HG03439 (cell line): ENCODE data around the gene TRIM8.

ENCODE experiments used
- ATAC-seq: cut with Tn5 transposase; IDR thresholded peaks from one replicate; pipeline ENCODE4 v1.9.1; 2021; ENCODE audit warnings: mild to moderate bottlenecking, moderate library complexity; ENCODE audit not compliant: unreplicated experiment

Gene TRIM8

DNA sequence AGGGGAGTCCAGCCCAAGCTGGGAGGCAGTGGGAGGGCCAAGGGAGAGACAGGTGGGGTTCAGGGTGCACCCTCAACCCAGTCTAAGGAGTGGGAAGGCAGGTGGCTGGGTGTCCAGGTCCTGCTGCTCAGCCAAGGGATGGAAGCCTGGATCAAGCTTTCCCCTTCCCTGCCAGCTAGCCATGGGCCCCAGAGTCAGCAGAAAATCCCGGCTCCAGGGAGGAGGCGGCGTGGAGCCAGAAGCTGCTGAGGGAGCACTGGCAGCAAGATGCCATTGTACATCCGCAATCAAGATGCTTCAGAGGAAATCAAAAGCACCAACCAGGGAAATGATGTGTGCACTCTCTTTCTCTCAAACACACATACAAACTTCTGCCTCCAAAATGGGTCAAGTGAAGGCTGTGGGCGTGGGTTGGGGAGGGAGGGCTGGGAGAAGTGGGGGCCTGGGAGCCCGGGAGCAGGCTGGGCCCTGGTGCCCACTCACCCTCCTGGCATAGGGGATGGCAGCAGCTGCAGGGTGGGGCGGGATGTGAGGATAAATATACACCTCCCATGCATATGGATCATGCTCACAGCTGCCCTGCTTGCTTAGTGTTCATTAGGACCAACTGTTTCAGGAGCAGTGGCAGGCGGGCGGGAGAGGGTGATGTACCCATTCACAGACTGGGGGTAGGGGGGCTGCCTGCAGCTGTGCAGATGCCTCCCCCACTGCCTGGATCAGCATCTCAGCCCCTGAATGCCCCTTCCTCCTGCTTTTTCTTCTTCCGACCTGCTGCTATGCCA, 24.2 kb downstream of the TRIM8 start:
- no peak for ATAC-seq

DNA sequence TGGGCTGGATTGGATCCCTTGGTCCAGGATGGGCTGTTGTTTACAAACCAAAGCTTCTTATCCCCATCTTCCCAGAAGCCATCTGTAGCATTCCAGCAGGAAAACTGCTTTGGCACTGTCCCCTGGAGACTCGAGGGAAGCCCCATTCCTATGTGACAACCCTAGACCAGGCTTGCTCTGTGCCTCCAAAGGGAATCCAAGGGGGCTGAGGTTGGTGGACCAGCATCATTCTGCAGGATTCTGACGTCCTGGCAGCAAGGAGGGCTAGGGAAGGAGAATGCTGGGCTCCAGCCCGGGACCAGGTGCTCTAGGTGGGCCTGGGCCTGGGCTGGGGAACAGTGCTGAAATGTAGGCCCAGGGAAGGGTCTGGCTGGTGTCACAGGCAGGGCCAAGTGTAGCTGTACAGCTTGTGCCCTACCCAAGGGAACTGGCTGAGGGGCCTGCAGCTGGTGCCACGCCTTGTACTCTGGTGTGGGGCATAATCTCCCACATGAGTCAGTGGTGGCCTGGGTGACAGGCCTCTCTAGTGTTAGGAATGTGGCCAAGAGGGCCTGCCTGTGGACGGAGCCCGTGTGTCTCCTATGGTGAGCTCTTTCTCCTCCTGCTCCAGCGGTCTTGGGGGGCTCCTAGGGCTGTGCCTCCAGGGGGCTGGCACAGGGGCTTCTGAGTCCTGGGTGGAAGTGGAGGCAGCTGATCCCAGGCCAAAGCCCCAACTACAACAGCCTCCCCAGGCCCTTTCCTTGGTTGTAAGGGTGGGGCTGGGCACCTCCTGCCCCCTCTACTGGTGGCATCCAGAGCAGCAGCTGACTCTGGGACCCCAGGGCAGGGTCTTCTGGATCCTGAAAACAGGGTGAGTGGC, 25.2 kb downstream of the TRIM8 start:
- ATAC-seq: no peak

DNA sequence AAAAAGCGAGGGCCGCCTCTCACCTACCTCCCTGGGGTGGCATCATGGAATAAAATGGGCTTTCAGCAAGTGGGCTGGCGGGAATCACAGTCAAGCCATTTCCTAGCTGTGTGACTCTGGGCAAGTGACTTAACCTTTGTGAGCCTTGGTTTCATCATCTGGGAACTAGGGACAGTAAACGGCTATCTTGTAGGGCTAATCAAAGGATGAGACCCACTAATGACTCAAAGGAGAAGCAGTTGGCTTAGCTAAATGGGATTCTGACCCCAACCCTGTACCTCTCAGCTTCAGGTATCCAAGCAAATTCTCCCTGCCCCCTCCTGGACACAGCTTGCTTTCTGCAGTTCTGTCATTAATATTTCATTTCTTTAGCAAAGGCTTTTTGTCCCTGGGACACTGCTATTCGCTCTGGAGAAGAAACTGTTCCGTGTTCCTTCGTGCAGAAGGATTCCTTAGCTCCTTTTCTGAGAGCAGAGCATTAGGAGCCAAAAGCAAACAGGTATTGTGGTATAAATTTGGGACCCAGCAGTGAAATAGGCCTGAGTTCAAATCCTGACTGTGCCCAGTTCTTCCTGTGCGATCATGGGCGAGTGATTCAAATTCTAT, 25.9 kb downstream of the TRIM8 start:
- no peak for ATAC-seq

DNA sequence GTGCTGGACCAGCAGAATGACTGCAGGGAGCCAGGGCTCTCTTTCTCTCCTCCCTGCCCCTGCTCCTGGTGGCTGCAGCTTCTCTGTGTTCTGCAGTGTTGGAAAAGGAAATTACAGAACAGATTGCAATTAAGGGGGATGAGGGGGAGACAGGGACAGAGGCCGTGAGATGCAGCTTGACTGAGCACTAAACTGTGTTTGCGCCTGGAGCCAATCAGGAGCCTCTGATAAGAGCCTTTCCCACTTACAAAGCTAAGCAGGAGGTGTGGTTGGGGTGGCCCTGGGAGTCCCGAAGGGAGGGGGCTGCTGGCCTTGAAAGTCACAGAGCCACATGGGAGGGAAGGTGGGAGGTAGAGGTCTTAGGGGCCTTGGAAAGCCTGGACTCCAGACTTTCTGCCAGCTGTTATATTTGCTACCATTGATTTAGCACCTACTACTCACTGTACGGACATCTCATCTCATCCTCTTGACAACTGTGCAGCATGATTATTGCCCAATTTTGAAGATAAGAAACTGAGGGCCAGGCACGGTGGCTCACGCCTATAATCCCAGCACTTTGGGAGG, 26.7 kb downstream of the TRIM8 start:
- ATAC-seq: no peak

DNA sequence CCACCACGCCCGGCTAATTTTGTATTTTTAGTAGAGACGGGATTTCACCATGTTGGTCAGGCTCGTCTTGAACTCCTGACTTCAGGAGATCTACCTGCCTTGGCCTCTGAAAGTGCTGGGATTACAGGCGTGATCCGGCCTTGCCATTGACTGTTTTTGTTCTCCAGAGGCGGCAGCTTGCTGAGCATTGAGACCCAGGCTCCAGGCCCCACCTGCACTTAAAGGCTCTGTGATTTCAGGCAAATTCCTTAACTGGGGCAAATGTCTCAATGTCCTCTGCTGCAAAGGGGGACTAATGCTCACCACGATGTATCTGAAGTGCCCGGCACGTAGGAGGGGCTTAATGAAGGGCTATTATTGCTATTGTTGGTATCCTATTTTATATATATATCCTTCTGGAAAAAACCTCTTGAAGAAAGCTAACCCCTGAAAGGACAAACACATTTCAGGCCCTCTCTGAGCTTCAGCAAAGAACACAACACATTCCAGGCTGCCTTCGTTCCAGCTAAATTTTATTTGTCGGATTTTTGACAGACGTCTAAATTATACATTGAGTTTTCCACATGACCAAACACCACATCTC, 29.0 kb downstream of the TRIM8 start:
- ATAC-seq: no peak

DNA sequence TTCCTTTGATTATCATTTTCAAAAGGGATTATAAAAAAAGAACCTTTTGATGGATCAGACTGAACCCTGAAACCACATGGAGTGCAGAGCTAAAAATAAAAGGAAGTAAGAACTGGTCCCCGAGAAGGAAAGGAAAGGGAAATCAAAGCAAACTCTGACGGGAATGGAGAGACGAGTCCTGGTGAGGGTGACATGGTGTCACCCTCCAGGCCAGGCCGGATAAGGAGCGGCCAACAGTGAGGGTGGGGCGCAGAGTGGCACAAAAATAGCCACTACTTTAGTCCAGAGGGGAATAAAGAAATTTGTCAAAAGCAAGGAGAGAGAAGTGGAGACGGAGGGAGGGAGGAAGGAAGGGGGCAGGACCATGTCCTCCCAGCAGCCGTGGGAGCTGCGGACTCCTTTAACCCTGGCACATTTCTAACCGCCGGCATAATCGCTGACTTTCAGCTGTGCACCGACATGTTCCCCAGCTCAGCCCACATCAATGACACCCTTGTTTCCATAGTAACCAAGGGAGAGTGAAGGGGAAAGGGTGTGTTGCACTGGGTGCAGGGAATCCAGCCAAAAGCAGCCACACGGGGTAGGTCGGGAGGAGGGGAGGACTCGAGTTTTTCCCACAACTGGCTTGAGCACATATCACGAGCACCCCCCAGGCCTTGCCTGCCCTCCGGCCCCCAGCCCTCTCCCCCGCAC, 29.7 kb downstream of the TRIM8 start:
- no peak for ATAC-seq

DNA sequence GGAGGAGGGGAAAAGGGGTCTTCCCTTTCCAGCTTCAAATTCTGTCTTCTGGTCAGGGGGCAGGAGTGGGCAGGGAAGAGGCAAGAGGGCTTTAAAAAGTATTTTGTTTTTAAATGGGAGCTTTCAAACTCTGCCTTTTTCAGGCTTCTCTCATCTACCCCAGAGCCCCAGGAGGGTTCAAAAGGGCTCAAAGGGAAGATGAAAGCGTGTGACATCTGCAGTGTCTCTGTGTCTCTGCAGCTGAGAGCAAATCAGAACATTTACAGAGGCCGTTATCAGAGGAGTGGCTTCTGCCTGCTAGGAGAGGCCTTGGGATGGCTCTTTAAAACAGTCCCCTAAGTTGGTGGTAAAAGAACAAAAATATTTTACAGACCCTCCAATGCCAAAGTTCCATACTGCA, 30.3 kb downstream of the TRIM8 start:
- ATAC-seq: no peak

DNA sequence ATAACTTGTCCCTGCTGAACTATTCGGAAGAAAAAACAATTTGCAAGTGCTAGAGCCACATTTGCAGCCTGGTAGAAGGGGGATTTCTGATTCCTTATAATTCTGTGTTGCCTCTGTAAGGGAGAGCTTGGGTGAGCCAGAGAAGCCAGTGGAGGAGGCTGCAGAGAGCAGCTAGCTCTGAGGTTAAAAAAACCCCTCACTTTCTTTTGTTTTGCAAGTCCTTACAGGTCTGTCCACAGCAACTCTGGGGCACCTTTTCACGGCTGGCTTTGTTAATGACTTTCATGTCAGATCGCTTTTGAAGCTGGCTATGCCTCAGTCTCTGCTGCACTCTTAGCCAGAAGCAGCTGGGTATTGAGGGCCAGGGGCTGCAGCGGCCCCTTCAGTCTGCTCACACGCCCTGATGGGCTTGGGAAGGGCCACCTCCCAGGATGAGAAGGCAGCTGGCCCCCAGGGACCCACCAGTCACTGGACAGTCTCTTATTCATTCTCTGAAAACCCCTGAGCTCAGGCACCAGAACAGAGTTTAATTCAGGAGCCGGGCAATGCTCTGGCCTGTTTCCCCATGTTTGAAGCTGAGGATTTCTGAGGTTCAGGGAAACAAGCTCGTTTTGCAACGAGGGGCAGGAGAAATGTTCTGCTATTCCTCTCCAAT, 30.9 kb downstream of the TRIM8 start:
- no peak for ATAC-seq

DNA sequence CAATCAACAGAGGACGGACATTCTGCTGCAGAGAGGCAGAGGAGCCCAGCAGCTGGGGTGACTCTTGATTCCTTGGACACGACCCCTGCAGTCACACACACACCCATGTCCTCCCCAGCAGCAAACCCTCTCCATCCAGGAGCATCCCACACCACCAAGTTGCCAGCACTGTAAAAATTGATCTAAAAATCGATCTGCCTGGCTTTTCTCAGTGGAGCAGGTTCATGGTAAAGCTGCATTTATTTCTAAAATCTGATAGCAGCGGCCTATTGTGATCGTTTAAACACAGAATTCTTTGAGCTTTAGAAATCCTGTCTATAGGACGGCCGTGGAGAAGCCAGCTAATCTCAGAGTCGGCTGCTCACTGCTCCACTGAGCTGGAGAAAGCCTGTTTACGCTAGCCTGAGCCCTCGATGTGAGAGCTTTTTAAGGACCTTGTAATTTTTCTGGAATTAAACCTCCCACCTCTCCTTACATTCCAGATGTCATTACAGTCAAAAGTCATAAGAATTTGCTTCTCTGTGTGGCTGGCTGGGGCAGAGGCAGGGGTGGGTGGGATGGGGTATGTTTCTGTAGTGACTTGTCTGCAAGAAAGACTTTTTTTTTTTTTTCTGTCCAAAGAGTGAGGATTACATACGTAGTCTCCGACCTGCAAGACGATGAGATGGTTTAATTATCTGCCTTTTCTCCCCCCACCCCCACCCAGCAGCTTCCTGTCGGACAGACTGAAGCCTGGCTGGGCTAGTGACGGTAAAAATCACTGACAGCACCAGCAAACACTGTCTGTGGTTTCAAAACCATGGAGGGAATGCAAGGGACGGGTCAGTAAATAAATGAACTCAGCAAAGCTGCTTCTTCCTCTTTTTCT, 31.6 kb downstream of the TRIM8 start:
- ATAC-seq: no peak

DNA sequence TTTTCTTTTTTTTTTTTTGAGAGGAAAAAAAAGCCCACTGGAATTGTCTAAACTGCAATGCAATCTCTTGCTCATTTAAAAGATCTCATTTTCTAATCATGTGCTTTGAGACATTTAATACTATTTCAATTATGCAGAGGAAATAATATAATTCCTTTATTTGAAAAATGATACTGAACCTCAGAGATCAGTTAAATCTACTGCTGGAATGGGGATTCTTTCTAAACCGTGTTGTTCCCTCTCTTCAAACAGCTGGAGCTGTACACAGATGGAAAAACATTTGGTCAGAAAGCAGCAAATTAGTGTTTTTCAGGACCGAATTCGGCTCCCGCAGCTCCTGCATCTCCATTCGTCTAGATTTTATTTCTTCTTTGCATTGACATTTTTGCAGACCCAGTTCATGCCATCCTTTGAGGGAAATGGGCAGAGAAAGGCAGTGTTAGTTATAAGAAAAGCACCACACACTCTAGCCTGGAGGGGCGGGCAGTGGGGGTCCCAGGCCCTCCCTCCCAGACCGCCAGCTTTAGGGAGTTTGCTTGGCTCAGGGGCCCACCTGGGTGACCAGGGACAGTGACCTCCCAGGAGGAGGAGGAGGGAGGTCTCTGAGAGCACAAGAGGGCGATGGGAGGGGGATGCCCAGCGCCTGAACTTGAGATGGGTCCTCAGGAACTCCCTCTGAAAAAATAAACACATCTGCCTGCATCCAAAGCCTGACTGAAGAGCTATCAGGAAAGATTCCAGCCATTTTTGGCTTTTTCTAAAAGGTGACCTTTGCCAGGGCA, 32.4 kb downstream of the TRIM8 start:
- no peak for ATAC-seq

DNA sequence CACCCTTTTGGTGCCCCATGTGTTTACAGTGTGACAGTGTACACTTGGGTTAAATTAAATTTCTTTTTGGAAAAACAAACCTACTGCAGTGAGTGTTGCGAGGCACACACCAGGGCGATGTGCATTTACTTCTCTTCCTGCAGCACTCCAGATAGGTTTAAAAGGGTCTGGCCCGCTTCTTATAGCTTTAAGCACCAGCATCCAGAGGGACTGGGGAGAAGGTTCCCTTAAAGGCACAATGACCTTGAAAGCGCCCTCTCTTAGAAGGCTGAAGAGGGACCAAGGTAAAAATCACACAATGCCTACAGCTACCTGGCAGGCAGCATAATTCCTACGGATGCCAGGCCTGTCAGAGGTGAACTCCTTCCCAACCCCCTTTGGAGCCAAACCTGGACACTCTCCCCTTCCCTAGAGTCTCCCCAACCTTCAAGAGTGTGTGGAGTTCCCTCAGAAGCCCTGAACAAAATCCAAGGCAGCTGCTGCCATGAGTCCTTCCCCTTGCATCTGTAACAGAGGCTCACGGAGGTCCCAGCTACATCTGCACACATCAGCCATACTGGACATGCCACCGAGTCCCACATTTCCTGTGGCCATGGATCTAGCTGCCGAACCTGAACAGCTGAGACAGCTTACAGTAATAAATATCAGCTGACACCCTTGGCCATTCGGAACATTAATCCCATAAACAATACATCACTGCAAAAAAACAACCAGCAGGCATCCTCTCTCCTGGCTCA, 33.2 kb downstream of the TRIM8 start:
- ATAC-seq: no peak

DNA sequence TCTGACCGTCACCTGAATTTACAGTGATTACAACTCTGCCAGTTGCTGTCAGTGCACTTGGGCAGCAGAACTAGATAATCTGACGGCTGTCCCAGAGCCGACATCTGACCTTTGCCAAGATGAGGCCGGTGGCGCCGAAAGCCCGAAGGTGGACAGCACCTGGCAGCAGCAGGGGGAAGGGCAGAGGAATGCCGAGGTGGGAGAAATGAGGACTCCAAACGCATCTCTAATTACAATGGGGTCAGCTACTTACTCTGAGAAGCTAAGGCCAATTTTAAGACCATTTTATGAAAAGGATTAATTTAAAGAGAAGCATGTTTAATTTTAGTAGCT, 33.8 kb downstream of the TRIM8 start:
- ATAC-seq: no peak

DNA sequence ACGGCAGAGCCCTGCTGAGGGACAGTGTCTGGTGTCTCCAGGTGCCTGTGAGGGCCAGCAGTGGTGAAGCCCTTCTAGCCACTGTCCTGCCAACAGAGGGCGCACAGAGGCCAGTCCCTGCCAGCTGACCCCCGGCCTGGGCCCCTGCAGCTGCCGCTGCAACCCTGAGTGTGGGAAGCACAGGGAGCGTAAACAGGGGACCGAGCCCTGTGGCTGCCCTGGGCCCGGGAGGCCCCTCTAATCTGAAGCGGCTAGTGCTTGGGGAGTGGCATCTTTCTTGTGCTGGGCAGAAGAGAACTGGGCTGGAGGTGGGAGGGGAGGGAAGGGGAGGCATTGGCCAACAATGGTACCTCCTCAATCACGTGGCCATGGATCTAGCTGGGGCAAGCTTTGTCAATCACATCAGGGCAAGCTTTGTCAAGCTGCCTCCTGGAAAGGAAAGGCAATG, 34.6 kb downstream of the TRIM8 start:
- no peak for ATAC-seq

DNA sequence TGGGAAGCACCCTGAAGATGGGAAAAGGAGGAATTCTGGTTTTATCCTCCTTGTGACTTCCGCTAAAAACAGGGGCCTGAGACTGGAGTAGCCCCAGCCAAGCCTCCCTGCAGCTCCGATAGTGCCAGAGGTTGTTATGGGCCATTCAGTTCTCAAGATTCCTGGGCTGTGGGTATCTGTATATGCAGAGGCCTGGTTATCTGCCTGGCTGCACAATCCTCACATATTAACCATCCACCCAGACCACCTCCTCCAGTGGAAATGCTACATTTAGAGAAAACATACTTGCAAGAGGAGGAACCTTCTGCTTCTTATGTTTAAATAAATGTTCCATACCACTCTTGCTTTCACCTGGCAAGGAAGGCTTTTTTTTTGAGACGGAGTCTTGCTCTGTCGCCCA, 35.3 kb downstream of the TRIM8 start:
- no peak for ATAC-seq

DNA sequence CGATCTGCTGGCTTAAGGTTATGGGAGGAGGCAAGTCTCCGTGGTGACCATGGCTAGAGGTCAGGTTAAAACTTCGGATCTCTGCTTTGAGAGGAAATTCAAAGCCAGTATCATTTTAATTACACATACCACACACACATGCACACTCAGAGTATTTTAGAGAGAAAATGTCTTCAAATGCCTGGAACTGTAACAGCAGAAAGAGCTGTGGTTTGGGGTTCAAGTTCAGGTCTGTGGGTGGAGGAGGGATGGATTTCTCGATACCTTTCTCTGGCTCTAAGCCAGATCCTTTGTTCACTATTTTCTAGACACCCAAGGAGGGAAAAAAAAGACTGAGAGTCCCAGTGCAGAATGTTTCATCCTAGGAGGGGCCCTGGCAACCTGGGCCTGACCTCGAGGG, 37.4 kb downstream of the TRIM8 start:
- ATAC-seq: no peak

DNA sequence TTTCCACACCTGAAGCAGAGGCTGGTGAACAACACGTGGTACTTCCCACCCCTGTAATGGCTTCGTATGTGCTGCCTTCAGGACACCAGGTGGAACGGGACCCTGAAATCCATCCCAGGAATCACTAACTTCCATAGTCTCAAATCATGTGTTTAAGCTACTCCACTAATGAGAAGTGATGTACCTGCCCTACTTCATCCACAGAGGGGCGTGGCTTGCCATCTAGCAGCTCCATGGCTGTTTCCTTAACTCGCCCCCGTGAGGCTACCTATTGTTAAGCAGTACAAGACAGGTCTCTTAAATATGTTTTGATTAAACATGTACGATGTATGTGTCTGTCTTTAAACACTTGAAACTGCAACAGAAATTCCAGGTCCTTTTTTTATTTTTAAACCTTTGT, 38.1 kb downstream of the TRIM8 start:
- no peak for ATAC-seq

DNA sequence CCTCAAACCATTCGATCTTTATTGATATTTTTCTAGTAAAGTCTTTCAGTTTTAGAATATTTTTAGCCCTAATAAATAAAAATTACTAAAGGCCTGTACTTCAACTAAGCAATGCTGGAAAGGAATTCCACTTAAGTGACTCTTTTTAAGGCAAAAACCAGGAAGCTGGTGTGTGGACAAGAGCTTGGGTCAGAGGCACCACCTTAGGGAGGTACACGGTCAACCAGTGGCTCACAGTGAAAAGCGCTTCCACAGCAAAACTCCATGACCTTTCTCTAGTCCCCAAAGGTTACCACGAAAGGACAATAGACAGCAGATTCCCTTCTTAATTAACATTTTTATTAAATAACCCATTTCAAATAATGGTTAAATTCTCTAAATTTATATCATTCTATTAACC, 38.7 kb downstream of the TRIM8 start:
- ATAC-seq: no peak

DNA sequence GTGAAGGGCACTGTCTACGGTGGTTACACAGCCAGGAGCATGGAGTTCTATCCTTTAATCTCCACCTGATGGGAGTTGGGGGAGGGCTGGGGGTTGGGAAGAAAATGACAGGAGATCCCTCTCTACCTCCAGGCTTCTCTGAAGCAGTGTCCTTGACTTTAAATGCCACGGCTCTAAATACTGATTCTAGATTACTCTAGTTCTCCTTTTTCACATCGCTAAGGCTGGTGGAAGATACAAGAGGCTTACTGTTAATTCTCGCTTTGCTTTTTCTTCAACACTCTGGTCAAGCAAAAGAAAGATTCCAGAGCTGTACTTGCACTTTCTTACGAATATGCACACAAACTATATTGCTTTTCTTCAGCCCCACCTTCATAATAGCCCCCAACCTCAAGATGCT, 39.5 kb downstream of the TRIM8 start:
- ATAC-seq: no peak
